ENCODE results near the gene NOTCH2.

DNA sequence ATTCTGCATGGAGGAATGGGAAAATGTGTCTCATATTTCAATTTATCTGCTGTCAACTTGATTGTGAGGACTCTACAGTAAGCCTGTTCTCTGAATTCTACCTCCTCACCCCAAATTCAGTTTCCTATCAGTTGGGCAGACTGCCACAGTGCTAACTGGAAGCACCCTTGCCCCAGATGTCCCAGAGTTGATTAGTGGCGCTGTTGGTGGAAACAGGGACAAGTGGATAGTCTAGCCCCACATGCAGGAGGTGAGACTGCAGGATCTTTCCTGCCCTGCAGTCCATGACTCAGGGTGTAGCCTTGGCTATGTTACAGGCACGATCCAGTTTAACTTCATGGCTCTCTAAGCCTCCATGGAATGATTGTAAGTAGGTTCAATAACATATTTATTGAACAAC is 195.3 kb downstream of the NOTCH2 start:
- TF ChIP-seq, protein P1, sequence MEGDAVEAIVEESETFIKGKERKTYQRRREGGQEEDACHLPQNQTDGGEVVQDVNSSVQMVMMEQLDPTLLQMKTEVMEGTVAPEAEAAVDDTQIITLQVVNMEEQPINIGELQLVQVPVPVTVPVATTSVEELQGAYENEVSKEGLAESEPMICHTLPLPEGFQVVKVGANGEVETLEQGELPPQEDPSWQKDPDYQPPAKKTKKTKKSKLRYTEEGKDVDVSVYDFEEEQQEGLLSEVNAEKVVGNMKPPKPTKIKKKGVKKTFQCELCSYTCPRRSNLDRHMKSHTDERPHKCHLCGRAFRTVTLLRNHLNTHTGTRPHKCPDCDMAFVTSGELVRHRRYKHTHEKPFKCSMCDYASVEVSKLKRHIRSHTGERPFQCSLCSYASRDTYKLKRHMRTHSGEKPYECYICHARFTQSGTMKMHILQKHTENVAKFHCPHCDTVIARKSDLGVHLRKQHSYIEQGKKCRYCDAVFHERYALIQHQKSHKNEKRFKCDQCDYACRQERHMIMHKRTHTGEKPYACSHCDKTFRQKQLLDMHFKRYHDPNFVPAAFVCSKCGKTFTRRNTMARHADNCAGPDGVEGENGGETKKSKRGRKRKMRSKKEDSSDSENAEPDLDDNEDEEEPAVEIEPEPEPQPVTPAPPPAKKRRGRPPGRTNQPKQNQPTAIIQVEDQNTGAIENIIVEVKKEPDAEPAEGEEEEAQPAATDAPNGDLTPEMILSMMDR (IDR thresholded peaks at IDR 0.05): no peak
- TF ChIP-seq POLR2A (IDR thresholded peaks at IDR 0.05) (no peak), EP300 (IDR thresholded peaks at IDR 0.05) (no peak)

Measured in ovary (tissue), 3 donors.